Activated naive CD4-positive, alpha-beta T cell treated with anti-CD3 and anti-CD28 coated beads for 36 hours (primary cell): ENCODE data around the gene SLC22A7. TPM values are rescaled to one million over a fixed set of nuclear protein-coding genes. Genes with fewer than 3 reads are reported as not detected.

Experiments
- CTCF ChIA-PET: fragments of 350-600 bp; sonication (Branson Sonifier 250); formaldehyde crosslinking; loops from one replicate; lab custom pipeline; 2021; ENCODE audit warnings: antibody characterized with exemption; lab: Charles Lee
- DNase-seq: peaks from one replicate; pipeline ENCODE4 v3.0.0-alpha.2; 2020
- H3K27ac Mint-ChIP-seq: one replicate; pipeline ENCODE4 v1.8.0; 2021; ENCODE audit warnings: mild to moderate bottlenecking, mixed read lengths
- H3K27me3 Mint-ChIP-seq: one replicate; pipeline ENCODE4 v1.8.0; 2021; ENCODE audit warnings: low read depth, mixed read lengths
- H3K36me3 Mint-ChIP-seq: one replicate; pipeline ENCODE4 v1.8.0; 2021; ENCODE audit warnings: low read depth, mixed read lengths
- H3K4me1 Mint-ChIP-seq: one replicate; pipeline ENCODE4 v1.8.0; 2021; ENCODE audit warnings: low read depth, mixed read lengths
- H3K4me3 Mint-ChIP-seq: one replicate; pipeline ENCODE4 v1.8.0; 2021; ENCODE audit warnings: mild to moderate bottlenecking, moderate library complexity, mixed read lengths
- H3K9me3 Mint-ChIP-seq: one replicate; pipeline ENCODE4 v1.8.0; 2021; ENCODE audit warnings: mixed read lengths
- intact Hi-C: fragments of 100-400 bp; cut with micrococcal nuclease; formaldehyde crosslinking; loops from one replicate; pipeline ENCODE4 v1.15.1; 2023
- total RNA-seq, 2 experiments: library from RNA; stranded (reverse); gene quantifications; one replicate each; pipeline ENCODE4 v1.2.3, GENCODE V29; 2021

SLC22A7 gene
- total RNA-seq, 2 experiments from 2014 or later, result not detected

GRCh38 chr6:43287717-43288679, 10.1 kb upstream of the SLC22A7 start:
- Mint-ChIP-seq H3K4me3 (no peak overlapping the region), H3K36me3 (no peaks in the 10 kb centered on the region), H3K27ac (no peak overlapping the region), H3K27me3 (peaks cover 7% of the 10 kb centered on the region), H3K9me3 (no peaks in the 10 kb centered on the region), H3K4me1 (no peaks in the 10 kb centered on the region)
- DNase-seq, result no peak
- CTCF ChIA-PET, result interaction anchor here (0.7 kb wide), 1 partner anchor 59 kb away, joined by 3 read pairs; no protein-coding TSS in a partner anchor
- intact Hi-C loops, result no loop called here

DNA sequence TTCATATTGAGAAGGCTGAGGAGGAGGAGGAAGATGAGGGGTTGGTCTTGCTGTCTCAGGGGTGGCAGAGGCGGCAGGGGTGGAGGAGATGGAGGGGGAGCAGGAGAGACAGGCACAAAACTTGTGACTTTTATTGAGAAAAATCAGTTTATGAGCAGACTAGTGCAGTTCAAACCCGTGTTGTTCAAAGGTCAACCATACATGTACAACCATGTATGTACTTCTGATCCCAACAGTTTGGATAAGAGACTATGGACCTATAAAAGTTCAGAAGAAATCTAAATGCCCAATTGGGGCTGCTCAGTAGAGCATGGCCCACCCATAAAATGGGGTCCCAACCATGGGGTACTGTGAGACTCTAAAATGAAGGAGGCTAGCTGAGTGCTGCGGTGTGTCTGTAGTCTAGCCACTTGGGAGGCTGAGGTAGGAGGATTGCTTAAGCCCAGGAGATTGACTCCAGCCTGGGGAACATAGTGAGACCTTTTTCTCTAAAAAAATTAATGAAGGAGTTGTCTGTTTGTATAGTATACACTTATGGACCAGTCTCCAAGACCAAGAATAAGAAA, 7.6 kb upstream of the SLC22A7 start:
- Mint-ChIP-seq H3K27me3 (peaks cover 6% of the 10 kb centered on the region), H3K36me3 (no peaks in the 10 kb centered on the region), H3K4me1 (no peaks in the 10 kb centered on the region), H3K4me3 (no peak overlapping the region), H3K27ac (no peak overlapping the region), H3K9me3 (no peaks in the 10 kb centered on the region)
- intact Hi-C loops, result no loop called here
- CTCF ChIA-PET, result interaction anchor here (0.6 kb wide), 1 partner anchor 684 kb away, joined by 3 read pairs; no protein-coding TSS in a partner anchor
- no peak for DNase-seq

DNA sequence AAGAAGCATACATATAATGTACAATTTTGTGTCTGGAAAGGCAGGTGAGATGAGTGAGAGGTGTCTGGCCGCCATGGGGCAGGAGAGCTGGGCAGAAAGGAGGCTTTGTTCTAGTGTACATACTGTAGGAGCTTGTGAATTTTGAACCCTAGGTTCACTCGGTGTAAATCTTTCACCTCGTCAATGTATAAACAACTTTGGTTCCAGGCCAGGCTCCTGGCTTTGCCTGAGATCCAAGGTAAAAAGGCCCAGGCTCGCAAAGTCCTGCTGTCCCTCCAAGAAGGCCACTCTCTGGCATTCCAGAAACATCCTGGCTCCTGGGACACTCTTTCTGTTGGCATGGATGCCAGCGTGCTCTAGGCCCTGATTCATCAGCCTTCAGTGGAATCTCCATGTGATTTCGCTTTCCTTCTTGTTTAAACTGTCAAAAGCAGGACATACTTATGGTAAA, 7.1 kb upstream of the SLC22A7 start:
- intact Hi-C loops, result no loop called here
- no peaks in the 10 kb centered on the region for H3K36me3 Mint-ChIP-seq
- no peak overlapping the region for H3K27ac Mint-ChIP-seq
- H3K27me3 Mint-ChIP-seq, result peaks cover 1% of the 10 kb centered on the region
- DNase-seq, result no peak
- H3K9me3 Mint-ChIP-seq, result no peaks in the 10 kb centered on the region
- H3K4me1 Mint-ChIP-seq, result no peaks in the 10 kb centered on the region
- CTCF ChIA-PET, result interaction anchor here (0.5 to 0.6 kb wide), 2 partner anchors 307 to 685 kb away, joined by 3 read pairs; no protein-coding TSS in a partner anchor
- no peak overlapping the region for H3K4me3 Mint-ChIP-seq

GRCh38 chr6:43291708-43292107, 6.4 kb upstream of the SLC22A7 start:
- no peak overlapping the region for H3K4me3 Mint-ChIP-seq
- no peaks in the 10 kb centered on the region for H3K9me3 Mint-ChIP-seq
- intact Hi-C loops, result no loop called here
- H3K36me3 Mint-ChIP-seq, result no peaks in the 10 kb centered on the region
- no peaks in the 10 kb centered on the region for H3K27me3 Mint-ChIP-seq
- CTCF ChIA-PET, result no interaction called here
- H3K27ac Mint-ChIP-seq, result no peak overlapping the region
- DNase-seq, result no peak
- no peaks in the 10 kb centered on the region for H3K4me1 Mint-ChIP-seq

- no peak for DNase-seq
- Mint-ChIP-seq H3K4me1 (no peaks in the 10 kb centered on the region), H3K4me3 (no peak overlapping the region), H3K36me3 (no peaks in the 10 kb centered on the region), H3K27ac (no peak overlapping the region), H3K9me3 (no peaks in the 10 kb centered on the region), H3K27me3 (no peaks in the 10 kb centered on the region)
- CTCF ChIA-PET, result no interaction called here
- intact Hi-C loops, result no loop called here
Measured at GRCh38 chr6:43292341-43292740, 5.7 kb upstream of the SLC22A7 start.

GRCh38 chr6:43292763-43293318, 5.2 kb upstream of the SLC22A7 start:
- intact Hi-C loops, result no loop called here
- Mint-ChIP-seq H3K4me1 (no peaks in the 10 kb centered on the region), H3K36me3 (no peaks in the 10 kb centered on the region), H3K27ac (no peak overlapping the region), H3K27me3 (no peaks in the 10 kb centered on the region), H3K9me3 (no peaks in the 10 kb centered on the region), H3K4me3 (no peak overlapping the region)
- DNase-seq, result no peak
- CTCF ChIA-PET, result no interaction called here

DNA sequence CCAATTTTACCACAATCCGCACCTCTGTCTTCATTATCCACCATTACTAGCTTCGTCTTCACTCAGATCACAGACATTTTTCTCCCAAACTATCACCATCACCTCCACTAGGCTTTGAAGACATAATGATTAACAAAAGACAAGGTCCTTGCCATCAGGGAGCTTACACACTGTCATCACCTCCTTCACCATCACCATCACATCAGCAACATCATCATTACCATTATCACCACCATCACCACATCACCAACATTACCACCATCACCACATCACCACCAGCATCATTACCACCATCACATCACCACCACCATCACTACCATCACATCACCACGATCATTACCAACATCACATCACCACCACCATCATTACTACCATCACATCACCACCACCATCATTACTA, 4.4 kb upstream of the SLC22A7 start:
- CTCF ChIA-PET, result no interaction called here
- Mint-ChIP-seq H3K4me3 (no peak overlapping the region), H3K27ac (no peak overlapping the region), H3K36me3 (no peaks in the 10 kb centered on the region), H3K9me3 (no peaks in the 10 kb centered on the region), H3K27me3 (no peaks in the 10 kb centered on the region), H3K4me1 (no peaks in the 10 kb centered on the region)
- DNase-seq, result no peak
- intact Hi-C loops, result no loop called here

DNA sequence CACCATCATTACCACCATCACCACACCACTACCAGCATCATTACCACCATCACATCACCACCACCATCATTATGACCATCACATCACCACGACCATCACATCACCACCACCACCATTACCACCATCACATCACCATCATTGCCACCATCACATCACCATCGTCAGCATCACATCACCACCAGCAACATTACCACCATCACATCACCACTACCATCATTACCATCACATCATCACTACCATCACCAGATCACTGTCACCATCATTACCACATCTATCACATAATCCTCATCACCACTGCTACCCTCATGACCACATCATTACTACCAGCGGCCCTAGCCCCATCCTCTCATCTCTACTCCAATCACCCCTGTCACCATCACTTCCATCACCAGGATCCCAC, 3.5 kb upstream of the SLC22A7 start:
- CTCF ChIA-PET, result no interaction called here
- DNase-seq, result no peak
- no peaks in the 10 kb centered on the region for H3K4me1 Mint-ChIP-seq
- H3K27me3 Mint-ChIP-seq, result no peaks in the 10 kb centered on the region
- intact Hi-C loops, result no loop called here
- H3K27ac Mint-ChIP-seq, result no peak overlapping the region
- no peak overlapping the region for H3K4me3 Mint-ChIP-seq
- no peaks in the 10 kb centered on the region for H3K9me3 Mint-ChIP-seq
- H3K36me3 Mint-ChIP-seq, result no peaks in the 10 kb centered on the region

GRCh38 chr6:43295456-43295855, 2.6 kb upstream of the SLC22A7 start:
- no peaks in the 10 kb centered on the region for H3K9me3 Mint-ChIP-seq
- H3K36me3 Mint-ChIP-seq, result no peaks in the 10 kb centered on the region
- no peak overlapping the region for H3K27ac Mint-ChIP-seq
- no peaks in the 10 kb centered on the region for H3K4me1 Mint-ChIP-seq
- CTCF ChIA-PET, result interaction anchor here (1.0 to 3.2 kb wide), 3 partner anchors 12 to 201 kb away, joined by 3 to 23 read pairs (median 4); partner anchors contain the start of gene CRIP3
- H3K27me3 Mint-ChIP-seq, result no peaks in the 10 kb centered on the region
- intact Hi-C loops, result no loop called here
- H3K4me3 Mint-ChIP-seq, result no peak overlapping the region
- DNase-seq, result no peak

DNA sequence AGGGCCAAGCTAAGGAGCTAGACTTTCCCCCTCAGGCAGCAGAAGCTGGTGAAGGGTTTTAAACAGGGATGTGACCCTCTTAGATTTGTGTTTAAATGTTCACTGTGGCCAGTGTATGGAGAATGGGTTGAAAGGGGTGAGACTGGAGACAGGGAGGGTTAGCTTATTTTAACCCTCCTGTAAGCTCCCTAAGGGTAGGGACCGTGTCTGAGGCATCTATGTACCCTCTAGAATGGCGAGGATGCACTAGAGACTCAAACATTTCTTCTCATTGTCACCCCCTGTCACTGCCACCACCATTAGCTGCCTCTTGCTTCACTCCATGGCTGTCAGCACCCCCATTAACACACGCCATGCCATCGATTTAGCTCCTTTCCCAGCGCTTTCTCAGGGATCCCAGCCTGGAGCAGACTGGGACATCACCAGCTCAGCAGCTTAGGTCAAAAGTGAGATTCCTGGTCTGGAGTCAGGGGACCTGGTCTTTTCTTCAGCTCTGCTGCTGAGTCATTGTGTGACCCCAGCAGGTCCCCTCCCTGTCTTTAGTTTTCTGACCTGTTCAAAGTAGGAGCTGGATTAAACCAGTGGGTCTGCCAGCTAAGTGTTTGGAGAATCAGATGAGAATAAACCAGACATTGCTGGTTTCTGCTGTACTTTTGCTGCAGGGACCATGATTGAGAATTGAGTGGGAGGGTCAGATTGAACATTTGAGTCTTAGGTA, 1.1 kb upstream of the SLC22A7 start:
- no peaks in the 10 kb centered on the region for H3K27me3 Mint-ChIP-seq
- H3K4me1 Mint-ChIP-seq, result no peaks in the 10 kb centered on the region
- intact Hi-C loops, result no loop called here
- no peaks in the 10 kb centered on the region for H3K9me3 Mint-ChIP-seq
- no peaks in the 10 kb centered on the region for H3K36me3 Mint-ChIP-seq
- H3K27ac Mint-ChIP-seq, result no peak overlapping the region
- no peak for DNase-seq
- CTCF ChIA-PET, result interaction anchor here (0.7 to 3.2 kb wide), 4 partner anchors 11 to 210 kb away, joined by 3 to 23 read pairs (median 5); partner anchors contain the start of gene CRIP3
- no peak overlapping the region for H3K4me3 Mint-ChIP-seq

DNA sequence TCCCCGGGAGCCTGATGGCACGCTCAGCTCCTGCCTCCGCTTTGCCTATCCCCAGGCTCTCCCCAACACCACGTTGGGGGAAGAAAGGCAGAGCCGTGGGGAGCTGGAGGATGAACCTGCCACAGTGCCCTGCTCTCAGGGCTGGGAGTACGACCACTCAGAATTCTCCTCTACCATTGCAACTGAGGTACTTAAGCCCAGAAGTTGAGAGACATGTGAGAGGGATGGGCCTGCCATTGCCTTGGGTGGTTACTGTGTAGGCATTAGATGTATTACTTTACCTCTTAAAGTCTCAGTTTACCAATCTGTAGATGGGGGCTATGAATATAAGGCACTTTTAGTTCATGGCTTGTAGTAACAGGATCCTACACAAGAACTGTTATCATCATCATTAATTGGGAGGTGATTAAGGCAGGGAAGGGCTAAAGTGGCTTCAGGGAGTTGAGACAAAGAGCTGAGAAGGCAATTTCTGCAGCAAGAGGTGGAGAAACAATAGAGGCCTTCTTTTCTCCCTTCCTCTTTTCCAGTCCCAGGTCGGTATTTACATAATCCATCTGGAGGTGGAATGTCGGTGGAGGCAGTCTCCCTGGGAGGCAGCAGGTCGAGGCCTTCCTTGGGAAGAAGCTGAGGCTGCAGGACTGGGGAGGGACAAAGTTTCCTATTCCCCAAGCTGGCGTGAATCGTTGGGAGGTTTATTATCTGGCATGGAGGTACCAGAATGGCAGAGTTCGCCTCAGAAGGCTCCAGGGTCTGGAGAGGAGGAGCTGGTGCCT, 691 bp downstream of the SLC22A7 start:
- no peaks in the 10 kb centered on the region for H3K9me3 Mint-ChIP-seq
- no peak for DNase-seq
- no peak overlapping the region for H3K4me3 Mint-ChIP-seq
- no peaks in the 10 kb centered on the region for H3K36me3 Mint-ChIP-seq
- CTCF ChIA-PET, result interaction anchor here (1.3 to 1.7 kb wide), 2 partner anchors 16 to 207 kb away, joined by 3 to 5 read pairs; no protein-coding TSS in a partner anchor
- H3K27ac Mint-ChIP-seq, result no peak overlapping the region
- intact Hi-C loops, result no loop called here
- H3K4me1 Mint-ChIP-seq, result no peaks in the 10 kb centered on the region
- no peaks in the 10 kb centered on the region for H3K27me3 Mint-ChIP-seq
